Measurements from ENCODE around the gene SQOR.

Gene SQOR

GRCh38 chr15:45714590-45715488, 80.0 kb downstream of the SQOR start:
- peak; percentile 66 for DNase-seq

- no peak for DNase-seq
Observed at GRCh38 chr15:45715528-45715927, 80.7 kb downstream of the SQOR start.

GRCh38 chr15:45719490-45719889, 84.7 kb downstream of the SQOR start:
- DNase-seq, result no peak

GRCh38 chr15:45720183-45720582, 85.4 kb downstream of the SQOR start:
- DNase-seq, result no peak

GRCh38 chr15:45728641-45729040, 93.8 kb downstream of the SQOR start:
- DNase-seq, result no peak

- DNase-seq, result no peak
Observed at GRCh38 chr15:45729141-45729540, 94.3 kb downstream of the SQOR start.

- DNase-seq, result no peak
Observed at GRCh38 chr15:45731343-45731742, 96.5 kb downstream of the SQOR start.

GRCh38 chr15:45732662-45733061, 97.8 kb downstream of the SQOR start:
- no peak for DNase-seq

- no peak for DNase-seq
Observed at GRCh38 chr15:45734260-45734711, 99.5 kb downstream of the SQOR start.
